NAMALWA (cell line): ENCODE measurements around the gene ING1.

Source experiments
- DNase-seq: peaks from one replicate; pipeline ENCODE4 v3.0.0-alpha.2; 2015; ENCODE audit warnings: low spot score

ING1 gene

DNA sequence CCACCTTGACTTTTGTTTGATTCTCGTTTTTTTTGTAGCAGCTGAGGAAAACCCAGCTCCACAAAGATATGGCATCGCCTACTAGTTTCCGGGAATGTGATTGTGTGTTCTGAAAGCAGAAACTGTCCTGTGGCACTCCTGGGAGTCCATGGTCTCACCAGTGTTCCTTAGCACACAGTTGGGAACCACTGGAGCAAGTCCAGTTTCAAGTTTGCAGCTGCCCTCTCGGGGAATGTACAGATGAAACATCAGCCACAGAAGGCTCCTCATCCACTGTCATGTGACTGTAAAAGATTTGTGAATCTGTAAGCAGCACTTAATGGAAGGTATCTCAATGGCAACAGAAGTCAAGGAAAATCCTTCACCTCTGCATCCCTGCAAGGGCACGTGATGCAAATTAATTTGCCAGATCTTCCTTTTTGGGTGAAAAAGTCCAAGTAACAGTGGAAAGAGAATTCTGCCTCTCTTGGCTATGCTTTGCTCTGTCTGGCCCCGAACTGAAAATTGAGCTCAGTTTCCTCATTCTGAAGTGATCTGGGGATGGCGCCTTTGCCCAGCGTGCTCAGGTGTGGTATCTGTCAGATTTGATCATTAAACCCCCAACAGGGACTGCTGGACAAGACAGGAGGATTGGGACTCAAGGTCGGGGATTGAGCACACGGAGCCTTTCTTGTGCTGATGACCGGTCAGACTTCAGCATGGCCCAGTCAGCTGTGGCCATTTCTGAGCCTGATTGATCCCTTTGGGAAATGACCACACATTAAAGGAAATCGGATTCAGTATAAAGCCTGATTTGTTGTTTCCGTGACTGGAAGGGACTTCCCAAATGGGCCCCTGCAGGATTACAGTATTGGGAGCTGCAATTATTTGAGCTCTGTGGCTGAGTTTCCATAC is 58.8 kb downstream of the ING1 start:
- DNase-seq, result no peak
